HEK293T (cell line): Measurements from ENCODE around the gene PGM5.
"Not testable (repeated sequence)": the region's sequence is repeated elsewhere in the genome, so short reads cannot be mapped to it uniquely, and the experiment has no call there.

ENCODE experiments used
- ELF4 ChIP-seq: fragments of 450-650 bp; IDR thresholded peaks from 2 replicates; pipeline ENCODE4 v1.6.1; 2017; ENCODE audit warnings: antibody characterized with exemption
- FOXA1 ChIP-seq: fragments of 450-650 bp; IDR thresholded peaks from 2 replicates; pipeline ENCODE4 v1.6.1; 2016; ENCODE audit warnings: mild to moderate bottlenecking
- SP1 ChIP-seq: fragments of 450-650 bp; IDR thresholded peaks from 2 replicates; pipeline ENCODE4 v1.6.1; 2017
- TARDBP ChIP-seq: fragments of 450-650 bp; IDR thresholded peaks from 2 replicates; pipeline ENCODE4 v1.6.1; 2016
- ZNF384 ChIP-seq: fragments of 450-650 bp; IDR thresholded peaks from 2 replicates; pipeline ENCODE4 v1.6.1; 2016

- not testable (repeated sequence) for TF ChIP-seq FOXA1, SP1, ZNF384, ELF4, TARDBP
Measured at GRCh38 chr9:68324518-68324917, 31.9 kb upstream of the PGM5 start.
